Measurements from ENCODE around the gene DLK1.

DNA sequence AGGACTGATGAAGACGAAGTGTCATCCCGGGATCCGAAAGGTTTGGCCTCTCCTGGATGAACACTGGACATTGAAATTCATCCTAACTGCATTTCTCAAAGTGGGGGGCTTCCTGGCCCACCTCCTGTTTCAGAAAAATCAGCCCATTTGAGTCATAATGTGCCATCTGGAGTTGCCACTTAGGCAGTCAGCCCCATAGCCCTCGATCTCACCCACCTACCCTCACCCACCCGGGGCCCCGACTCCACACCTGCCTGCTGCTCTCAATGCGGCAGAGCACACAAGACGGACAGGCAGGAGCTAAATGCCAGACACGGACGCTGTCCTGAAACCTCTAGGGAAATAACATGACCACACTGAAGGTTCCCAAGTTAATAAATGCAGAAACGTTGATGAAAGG lies 12.6 kb downstream of the DLK1 start:
- TF ChIP-seq CTCF (conservative IDR thresholded peaks at IDR 0.05; ENCODE audit: low read length) (no peak), EZH2phosphoT487 (IDR thresholded peaks at IDR 0.05; ENCODE audit: borderline replicate concordance, low read depth, low read length) (no peak)

Data from OCI-LY7 (cell line).